GM18858 (cell line): ENCODE data around the gene SELENOV.

ENCODE experiments used
- ATAC-seq: cut with Tn5 transposase; IDR thresholded peaks from one replicate; pipeline ENCODE4 v1.9.1; 2021; ENCODE audit not compliant: unreplicated experiment

Gene SELENOV

DNA sequence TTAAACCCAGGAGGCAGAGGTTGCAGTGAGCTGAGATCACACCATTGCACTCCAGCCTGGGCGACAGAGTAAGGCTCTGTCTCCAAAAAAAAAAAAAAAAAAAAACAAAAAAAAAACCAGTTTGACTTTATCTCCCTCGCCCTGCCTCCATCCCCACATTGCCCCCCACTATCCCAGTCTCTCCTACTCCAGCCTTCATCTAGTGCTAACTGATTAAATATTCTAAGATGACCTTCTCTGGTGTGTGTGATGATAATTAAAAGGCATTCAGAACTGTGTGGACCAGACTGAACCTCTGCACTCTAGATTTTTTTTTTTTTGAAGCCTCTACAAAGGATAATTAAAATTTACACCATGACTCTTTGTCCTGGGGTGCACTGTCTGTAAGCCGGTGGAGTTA lies 22.2 kb upstream of the SELENOV start:
- no peak for ATAC-seq

DNA sequence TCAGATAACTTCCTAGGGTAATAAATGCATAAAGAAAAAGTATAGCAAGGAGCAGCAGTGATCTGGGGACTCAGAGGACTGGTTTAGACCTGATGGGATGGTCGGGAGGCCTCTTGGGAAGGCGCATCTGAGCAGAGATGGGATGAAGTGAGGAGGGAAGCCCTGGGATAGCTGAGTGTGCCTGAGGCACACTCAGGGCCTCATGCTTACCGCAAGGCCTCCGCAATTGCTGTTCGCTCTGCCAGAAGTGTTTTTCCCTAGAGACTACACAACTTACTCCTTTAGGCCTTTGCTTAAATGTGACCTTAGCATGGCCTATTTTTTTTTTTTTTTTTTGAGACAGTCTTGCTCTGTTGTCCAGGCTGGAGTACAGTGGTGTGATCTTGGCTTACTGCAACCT lies 20.3 kb upstream of the SELENOV start:
- ATAC-seq = no peak

DNA sequence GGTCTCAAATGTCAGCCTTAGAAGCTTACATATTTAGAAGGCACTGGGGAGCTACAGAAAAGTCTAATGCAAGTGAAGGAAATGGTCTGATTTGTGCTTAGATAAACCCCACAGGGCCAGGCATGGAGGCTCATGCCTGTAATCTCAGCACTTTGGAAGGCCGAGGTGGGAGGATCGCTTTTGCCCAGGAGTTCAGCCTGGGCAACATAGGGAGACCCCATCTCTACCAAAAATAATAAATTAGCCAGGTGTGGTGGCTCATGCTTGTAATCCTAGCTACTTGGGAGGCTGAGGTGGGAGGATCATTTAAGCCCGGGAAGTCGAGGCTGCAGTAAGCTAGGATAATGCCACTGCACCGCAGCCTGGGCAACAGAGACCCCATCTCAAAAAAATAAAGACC lies 18.9 kb upstream of the SELENOV start:
- ATAC-seq = no peak

DNA sequence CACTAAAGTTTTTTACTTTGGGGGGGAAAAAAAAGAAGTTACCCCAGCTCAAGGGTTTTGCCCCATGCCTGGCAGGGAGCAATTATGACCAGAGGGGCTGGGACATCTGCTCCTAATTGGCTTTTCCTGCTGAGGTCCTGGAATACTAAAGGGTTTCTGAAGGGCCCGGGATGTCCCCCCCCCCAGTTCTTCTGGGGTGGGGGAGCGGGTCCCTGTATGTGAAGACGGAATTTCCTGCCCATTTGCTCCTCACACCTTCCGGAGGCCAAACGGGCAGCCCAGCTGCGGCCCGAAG lies 17.3 kb upstream of the SELENOV start:
- no peak for ATAC-seq

DNA sequence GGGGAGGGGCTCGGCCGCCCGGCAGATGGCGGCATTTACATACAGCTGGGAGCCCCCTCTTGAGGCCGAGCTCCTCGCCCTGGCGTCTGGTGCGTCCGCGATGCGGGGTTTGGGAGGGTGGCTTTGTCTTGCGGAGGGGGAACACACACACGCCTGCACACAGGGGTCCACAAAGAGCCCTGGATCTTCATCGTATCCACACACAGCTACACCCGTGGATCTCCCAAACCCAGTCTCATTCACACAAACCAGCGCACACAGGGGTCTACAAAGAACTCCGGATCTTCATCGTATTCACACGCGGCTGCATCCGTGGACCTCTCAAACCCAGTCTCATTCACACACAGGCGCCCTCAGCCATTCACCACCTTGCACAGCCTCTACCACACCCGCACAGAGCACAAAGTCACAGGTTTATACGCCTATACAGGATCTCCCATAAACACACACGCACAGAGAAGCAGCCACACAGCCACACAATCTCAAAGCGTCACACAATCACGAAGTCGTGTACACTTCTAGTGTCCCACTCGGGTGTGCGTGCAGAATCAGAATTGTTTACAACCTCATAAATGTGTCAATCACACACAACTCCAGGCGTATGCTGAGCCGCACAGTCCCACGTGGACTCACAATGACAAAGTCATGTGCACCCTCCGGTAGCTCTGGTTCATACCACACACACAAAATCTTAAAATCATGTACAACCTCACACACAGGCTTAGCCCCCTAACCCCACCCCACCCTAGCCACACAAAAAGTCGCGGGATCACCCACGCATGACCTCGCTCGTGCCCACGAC lies 16.7 kb upstream of the SELENOV start:
- ATAC-seq = no peak

DNA sequence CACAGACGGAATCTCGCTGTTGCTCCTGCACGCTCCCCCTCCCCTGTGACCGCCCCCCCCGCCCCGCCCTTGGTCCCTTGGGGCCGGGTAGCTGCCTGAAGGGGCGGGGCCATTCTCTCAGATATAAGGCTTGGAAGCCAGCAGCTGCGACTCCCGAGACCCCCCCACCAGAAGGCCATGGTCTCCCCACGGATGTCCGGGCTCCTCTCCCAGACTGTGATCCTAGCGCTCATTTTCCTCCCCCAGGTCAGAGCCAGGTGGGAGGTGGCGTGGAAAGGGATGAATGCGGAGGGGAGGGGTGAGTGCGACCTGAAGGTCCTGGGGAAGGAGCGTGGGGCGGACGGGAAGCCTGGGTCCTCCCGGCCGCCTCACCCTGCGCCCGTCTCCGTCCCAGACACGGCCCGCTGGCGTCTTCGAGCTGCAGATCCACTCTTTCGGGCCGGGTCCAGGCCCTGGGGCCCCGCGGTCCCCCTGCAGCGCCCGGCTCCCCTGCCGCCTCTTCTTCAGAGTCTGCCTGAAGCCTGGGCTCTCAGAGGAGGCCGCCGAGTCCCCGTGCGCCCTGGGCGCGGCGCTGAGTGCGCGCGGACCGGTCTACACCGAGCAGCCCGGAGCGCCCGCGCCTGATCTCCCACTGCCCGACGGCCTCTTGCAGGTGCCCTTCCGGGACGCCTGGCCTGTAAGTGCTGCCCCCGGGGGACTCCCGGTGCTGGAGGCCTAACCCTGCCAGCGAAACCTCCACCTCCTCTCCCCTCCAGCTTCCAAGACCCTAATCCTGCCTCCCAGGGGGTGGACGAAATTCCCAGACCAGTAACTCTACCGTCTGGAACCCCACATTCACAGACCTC lies 15.9 kb upstream of the SELENOV start, which contains the start of gene DLL3:
DLL3 (plus strand) TSS at position 150 of the 845 bp plus-strand sequence; CDS start at position 178, 28 bp downstream.
- no peak for ATAC-seq

DNA sequence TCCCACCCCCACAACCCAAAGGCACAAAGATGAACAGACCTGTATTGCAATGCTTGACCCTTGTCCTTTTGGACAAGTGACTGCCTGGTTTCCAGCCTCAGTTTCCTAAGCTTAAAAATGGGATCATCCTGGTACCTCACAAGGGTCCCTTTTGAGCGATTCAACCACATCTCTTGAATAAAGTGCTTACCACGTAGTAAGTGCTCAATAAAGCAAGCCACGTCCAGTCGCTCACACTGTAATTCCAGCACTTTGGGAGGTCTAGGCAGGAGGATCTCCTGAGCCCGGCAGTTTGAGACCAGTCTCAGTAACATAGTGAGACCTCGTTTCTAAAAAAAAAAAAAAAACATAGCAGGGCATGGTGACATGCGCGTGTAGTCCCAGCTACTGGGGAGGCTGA lies 15.0 kb upstream of the SELENOV start:
- no peak for ATAC-seq

DNA sequence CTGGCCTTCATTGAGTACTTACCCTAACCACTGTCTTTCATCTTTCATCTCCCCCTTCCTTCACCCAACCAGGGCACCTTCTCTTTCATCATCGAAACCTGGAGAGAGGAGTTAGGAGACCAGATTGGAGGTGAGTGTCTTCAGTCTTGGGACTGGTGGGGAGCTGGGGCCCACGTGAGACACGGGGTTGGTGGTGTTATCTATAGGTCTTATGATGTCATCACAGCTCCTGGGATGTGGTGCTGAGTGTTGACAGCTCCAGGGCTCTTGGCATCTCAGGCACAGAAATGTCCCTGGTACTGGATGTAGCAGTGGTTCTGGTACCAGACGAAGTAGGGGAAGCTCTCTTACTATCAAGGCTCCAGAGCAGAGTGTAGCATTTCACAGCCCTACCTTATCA lies 14.4 kb upstream of the SELENOV start:
- no peak for ATAC-seq

DNA sequence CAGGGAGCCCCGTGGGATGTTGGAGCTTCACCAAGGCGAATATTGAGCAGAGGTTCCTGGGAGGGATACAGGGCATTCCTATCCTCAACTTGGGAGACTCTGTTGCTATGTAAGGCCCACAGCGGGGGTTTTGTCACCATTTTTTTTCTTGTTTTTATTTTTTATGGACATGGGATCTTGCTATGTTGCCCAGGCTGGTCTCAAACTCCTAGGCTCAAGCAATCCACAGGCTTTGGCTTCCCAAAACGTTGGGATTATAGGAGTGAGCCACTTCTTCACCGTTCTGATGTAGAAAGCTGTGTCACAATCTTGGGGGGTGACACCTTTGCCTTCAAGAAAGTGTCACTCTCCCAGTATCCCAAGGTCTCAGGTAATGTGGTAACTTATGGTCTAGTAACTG lies 13.6 kb upstream of the SELENOV start:
- ATAC-seq = no peak

DNA sequence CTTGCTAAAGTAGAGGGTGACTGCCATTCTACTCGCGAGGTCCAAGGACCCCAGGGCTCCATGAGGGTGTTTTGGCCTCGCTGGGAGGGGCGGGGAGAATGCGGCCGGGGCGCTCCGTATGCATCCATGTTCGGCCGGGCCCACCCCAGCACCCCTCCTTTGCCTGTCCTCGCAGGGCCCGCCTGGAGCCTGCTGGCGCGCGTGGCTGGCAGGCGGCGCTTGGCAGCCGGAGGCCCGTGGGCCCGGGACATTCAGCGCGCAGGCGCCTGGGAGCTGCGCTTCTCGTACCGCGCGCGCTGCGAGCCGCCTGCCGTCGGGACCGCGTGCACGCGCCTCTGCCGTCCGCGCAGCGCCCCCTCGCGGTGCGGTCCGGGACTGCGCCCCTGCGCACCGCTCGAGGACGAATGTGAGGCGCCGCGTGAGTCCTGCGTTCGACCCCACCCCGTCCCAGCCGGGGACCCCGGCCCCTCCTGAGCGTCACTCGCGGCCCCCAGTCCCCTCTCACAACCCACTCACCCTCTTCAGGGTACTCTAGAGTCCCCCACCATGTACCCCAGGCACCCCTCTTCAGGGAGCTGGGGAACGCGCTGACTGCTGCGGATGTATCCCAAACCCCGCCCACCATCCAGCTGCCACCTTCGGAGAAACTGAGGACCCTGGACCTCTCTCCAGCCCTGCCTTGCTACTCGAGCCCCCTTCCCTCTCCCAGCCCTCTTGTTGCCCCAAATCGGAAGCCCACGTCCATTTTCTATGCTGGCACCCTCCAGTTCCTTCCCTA lies 12.1 kb upstream of the SELENOV start:
- ATAC-seq = no peak

DNA sequence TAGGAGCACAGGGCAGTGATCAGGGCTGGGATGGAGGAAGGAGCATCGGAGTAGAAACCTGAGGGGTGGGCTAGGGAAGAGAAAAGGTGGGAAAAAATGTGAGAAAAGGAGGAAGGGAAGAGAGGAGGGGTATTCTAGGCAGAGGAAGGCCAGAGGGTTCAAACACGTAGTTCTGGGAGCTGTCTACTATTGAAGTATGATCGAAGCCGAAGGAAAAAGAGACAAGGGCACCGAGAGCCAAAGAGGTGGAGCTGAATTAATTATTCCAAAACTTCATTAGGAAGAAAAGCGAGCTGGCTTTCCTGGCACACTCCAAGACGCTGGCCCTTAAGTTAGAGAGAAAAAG lies 8.4 kb upstream of the SELENOV start:
- no peak for ATAC-seq

DNA sequence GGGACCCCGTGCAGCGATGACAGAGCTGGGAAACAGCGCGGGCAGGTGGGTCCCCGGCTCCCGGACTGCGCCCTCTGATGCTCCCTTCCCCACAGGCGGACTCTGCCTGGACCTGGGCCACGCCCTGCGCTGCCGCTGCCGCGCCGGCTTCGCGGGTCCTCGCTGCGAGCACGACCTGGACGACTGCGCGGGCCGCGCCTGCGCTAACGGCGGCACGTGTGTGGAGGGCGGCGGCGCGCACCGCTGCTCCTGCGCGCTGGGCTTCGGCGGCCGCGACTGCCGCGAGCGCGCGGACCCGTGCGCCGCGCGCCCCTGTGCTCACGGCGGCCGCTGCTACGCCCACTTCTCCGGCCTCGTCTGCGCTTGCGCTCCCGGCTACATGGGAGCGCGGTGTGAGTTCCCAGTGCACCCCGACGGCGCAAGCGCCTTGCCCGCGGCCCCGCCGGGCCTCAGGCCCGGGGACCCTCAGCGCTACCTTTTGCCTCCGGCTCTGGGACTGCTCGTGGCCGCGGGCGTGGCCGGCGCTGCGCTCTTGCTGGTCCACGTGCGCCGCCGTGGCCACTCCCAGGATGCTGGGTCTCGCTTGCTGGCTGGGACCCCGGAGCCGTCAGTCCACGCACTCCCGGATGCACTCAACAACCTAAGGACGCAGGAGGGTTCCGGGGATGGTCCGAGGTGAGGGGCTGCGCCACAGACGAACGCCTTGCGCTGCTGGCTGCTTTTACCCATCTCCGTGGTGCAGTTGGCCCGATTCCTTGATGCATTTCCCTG lies 7.8 kb upstream of the SELENOV start:
- ATAC-seq = no peak

DNA sequence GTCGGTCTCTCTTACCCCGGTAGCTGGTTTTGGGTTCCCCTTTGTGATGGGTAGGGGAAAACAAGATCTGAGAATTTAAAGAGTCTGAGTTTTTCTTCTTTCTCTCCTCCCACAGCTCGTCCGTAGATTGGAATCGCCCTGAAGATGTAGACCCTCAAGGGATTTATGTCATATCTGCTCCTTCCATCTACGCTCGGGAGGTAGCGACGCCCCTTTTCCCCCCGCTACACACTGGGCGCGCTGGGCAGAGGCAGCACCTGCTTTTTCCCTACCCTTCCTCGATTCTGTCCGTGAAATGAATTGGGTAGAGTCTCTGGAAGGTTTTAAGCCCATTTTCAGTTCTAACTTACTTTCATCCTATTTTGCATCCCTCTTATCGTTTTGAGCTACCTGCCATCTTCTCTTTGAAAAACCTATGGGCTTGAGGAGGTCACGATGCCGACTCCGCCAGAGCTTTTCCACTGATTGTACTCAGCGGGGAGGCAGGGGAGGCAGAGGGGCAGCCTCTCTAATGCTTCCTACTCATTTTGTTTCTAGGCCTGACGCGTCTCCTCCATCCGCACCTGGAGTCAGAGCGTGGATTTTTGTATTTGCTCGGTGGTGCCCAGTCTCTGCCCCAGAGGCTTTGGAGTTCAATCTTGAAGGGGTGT lies 7.1 kb upstream of the SELENOV start:
- ATAC-seq = no peak

DNA sequence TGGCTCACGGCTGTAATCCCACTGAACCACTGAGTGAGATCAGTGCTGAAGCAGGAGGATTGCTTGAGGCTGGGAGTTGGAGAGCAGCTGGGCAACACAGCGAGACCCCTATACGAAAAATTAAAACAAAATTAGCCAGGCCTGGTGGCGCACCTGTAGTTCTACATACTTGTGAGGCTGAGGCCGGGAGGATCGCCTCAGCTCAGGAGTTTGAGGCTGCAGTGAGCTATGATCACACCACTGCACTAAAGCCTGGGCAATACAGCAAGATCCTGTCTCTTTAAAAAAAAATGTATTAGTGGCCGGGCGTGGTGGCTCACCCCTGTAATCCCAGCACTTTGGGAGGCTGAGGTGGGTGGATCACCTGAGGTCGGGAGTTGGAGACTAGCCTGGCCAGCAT lies 6.3 kb upstream of the SELENOV start:
- no peak for ATAC-seq

DNA sequence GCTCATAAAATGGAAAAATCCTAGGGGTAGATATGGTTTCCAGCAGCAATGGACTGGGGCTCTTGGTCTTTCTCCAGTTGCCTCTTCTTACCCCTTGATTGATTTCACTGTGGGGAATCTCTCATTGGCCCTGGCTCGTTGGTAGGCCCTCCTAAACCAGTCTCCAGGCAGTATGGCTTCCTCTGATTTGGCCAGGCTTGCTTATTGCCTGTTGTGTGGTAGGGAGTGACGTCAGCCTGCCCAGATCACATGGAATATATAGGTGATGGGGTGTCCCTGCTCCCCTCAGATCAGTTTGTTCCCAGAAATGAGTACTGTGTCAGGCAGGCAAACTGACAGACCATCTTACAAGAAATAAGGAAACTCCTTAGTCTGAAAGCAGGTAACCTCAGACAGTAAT lies 5.7 kb upstream of the SELENOV start:
- ATAC-seq = no peak

DNA sequence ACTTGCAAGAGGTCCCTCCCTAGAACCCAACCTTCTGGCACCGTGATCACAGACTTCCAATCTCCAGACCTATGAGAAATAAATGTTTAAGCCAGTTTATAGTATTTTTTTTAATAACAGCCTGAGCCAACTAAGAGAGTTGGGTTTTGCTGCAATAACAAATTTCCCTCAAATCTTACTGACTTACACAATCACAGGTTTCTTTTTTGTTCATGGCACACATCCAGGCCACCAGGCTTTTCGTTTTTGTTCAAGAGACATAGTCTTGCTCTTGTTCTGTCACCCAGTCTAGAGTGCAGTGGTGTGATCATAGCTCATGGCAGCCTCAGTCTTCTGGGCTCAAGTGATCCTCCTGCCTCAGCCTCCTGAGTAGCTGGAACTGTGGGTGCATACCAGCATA lies 2.0 kb upstream of the SELENOV start:
- no peak for ATAC-seq

DNA sequence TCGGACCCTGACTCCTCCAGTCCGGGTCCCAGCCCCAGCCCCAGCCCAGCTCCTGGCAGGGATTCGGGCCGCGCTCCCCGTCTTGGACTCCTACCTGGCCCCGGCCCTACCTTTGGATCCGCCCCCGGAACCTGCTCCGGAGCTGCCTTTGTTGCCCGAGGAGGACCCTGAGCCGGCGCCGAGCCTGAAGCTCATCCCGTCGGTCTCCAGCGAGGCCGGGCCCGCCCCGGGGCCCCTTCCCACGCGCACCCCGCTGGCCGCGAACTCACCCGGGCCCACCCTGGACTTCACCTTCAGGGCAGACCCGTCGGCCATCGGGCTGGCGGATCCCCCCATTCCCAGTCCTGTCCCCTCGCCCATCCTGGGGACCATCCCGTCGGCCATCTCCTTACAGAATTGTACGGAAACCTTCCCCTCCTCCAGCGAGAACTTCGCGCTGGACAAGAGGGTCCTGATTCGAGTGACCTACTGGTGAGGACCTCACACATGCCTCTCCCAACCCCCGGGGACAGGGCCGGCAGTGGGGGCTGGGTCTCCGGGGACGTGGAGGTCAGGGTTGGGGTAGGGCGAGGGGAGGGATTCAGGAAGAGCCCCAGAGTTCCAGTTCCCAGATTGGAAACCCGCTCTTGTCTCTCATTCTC lies 732 bp downstream of the SELENOV start:
- no peak for ATAC-seq

DNA sequence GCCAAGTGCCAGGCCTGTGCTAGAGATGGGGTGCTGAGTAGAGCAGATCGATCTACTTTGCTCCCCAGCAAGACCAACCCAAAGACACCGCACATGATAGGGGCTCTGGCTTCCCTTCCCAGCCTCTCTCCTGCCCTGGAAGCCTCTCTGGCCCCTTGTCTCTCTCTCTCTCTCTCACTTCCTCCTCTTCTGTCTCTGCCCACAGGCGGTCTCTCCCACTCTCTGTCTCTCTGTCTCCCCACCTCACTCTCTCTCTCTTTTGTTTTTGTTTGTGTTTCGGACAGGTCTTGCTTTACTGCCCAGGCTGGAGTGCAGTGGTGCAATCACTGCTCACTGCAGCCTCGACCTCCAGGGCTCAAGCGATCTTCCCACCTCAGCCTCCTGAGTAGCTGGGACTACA lies 1.3 kb downstream of the SELENOV start:
- ATAC-seq = no peak

DNA sequence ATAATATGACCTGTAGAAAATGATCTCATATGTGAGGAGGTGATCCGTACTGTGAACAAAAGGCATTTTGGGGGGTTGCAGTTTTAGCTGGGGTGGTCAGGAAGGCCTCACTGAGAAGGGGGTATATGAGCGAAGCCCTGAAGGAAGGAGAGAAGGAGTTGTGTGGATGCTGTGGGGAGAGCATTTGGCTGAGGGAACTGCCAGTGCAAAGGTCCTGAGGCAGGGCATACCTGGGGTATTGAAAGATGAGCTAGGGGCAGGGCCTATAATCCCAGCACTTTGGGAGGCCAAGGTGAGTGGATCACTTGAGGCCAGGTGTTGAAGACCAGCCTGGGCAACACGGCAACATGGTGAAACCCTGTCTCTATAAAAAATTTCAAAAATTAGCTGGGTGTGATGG lies 2.5 kb downstream of the SELENOV start:
- ATAC-seq = no peak

DNA sequence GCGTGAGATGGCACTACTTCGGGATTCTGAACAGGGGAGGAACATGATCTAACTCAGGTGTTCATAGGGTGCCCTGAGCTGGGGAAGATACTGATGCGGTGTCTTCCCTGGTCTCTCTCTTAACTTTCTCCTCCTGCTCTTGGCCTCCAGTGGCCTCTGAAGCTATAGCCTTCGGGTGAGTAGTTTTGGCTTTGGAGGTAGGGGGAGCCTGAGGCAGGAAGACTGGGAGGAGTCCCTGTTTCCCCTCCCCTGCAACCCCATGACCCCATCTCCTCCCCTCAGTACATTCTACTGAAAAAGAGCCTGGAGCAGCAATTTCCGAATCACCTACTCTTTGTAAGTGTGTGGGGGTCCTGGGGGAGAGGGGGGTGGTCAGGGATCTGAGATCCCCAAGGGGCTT lies 3.5 kb downstream of the SELENOV start:
- no peak for ATAC-seq
